Measurements from ENCODE around the gene GRK4.

The GRK4 gene

GRCh38 chr4:3074846-3075651, 111.7 kb downstream of the GRK4 start:
- peak; percentile 50 for DNase-seq

GRCh38 chr4:3075652-3075981, 112.2 kb downstream of the GRK4 start:
- DNase-seq, result no peak

DNA sequence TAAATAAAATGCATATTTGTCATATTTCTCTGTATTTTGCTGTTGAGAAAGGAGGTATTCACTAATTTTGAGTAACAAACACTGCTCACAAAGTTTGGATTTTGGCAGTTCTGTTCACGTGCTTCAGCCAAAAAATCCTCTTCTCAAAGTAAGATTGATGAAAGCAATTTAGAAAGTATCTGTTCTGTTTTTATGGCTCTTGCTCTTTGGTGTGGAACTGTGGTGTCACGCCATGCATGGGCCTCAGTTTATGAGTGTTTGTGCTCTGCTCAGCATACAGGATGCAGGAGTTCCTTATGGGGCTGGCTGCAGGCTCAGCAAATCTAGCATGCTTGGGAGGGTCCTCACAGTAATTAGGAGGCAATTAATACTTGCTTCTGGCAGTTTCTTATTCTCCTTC, 114.4 kb downstream of the GRK4 start:
- DNase-seq, result no peak

- peak; percentile 79 for DNase-seq
Measured at GRCh38 chr4:3079694-3080123, 116.3 kb downstream of the GRK4 start.

DNA sequence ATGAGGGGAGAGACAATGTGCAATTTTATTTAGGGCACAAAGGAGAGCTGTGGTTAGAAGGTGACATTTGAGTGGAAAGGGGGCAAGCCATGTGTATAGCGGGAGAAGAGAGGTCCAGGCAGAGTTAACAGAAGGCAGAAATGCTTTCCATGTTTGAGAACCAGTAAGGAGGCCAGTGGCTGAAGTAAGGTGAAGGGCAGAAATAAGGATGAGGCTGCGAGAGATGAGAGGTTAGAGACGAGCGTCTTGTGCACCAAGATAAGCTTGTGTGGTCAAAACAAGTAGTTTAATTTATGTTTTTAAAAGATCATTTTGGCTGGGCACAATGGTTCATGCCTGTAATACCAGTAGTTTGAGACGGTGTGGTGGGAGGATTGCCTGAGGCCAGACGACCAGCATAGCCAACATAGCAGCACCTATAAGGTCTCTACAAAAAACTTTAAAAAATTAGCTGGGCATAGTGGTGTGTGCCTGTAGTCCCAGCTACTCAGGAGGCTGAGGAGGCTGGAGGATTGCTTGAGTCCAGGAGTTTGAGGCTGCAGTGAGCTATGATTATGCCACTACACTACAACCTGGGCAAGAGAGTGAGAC, 119.6 kb downstream of the GRK4 start:
- no peak for DNase-seq

DNA sequence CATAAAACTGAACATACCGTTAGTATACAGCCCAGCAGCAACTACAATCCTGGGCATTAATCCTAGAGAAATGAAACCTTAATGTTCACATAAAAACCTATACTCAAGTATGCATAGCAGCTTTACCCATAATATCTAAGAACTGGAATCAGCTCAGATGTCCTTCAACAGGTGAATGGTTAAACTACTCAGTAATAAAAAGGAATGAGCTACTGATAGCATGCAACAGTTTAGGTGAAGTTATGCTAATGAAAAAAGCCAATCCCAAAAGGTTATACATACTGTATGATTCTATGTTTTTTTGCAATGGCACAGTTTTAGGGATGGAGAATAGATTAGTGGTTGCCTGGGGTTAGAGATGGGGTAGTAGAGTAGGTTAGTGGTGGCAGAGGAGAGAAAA, 120.4 kb downstream of the GRK4 start:
- no peak for DNase-seq

- no peak for DNase-seq
Measured at GRCh38 chr4:3085948-3086670, 122.7 kb downstream of the GRK4 start.

- DNase-seq, result no peak
Measured at GRCh38 chr4:3087115-3087797, 123.9 kb downstream of the GRK4 start.

Data from GF-D8 (cell line).